C4-2B (cell line): Measurements from ENCODE around the gene TMEM214.

Experiments used
- ZFX ChIP-seq: fragments of 450-650 bp; IDR thresholded peaks from 2 replicates; pipeline ENCODE4 v1.6.1; 2017
- TF ChIP-seq, protein P1 (sequence below): fragments of 450-650 bp; conservative IDR thresholded peaks from 2 replicates; pipeline ENCODE4 v1.5.1; 2017; ENCODE audit warnings: mild to moderate bottlenecking

DNA sequence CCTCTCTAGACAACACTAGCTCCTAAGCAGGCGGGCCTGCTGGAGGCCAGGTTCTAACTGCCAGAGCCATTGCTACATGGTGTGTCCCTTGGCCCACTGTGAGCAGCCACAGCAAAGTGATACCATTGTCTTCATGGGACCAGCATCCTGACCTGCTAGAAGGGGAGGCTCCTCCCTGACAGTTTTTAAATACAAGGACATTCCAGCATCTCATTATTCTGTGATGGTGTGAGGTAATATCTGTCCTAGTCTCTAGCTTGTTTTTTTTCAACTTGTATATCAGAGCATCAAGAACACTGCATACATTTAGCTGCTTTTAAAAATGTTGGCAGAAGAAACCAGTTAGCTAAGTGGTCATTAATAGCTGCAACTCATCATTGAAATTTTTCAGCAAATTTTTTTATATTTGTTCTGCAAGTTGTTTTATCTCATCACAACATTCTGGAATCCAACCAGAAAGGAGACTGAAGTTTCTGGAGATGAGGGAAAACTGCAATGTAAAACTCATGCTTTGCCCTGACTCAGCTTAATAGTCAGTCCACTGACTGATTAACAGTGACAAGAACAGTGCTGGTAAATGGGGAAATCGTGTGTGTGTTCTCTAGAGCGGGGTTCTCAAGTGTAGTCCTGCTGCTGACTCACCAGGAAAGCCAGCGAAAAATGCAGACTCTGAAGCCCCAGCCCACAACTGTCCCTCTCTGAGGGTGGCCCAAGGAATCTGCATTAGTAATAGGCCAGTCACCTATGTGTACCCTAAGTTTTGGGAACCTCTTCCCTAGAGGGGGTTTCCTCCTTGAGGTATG, 44.5 kb upstream of the TMEM214 start:
- TF ChIP-seq, protein P1, sequence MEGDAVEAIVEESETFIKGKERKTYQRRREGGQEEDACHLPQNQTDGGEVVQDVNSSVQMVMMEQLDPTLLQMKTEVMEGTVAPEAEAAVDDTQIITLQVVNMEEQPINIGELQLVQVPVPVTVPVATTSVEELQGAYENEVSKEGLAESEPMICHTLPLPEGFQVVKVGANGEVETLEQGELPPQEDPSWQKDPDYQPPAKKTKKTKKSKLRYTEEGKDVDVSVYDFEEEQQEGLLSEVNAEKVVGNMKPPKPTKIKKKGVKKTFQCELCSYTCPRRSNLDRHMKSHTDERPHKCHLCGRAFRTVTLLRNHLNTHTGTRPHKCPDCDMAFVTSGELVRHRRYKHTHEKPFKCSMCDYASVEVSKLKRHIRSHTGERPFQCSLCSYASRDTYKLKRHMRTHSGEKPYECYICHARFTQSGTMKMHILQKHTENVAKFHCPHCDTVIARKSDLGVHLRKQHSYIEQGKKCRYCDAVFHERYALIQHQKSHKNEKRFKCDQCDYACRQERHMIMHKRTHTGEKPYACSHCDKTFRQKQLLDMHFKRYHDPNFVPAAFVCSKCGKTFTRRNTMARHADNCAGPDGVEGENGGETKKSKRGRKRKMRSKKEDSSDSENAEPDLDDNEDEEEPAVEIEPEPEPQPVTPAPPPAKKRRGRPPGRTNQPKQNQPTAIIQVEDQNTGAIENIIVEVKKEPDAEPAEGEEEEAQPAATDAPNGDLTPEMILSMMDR, result no peak
- no peak for TF ChIP-seq ZFX
